Heart left ventricle (tissue), 16 donors: Measurements from ENCODE around the gene PARD3B. TPM values are rescaled to one million over a fixed set of nuclear protein-coding genes. Genes with fewer than 3 reads are reported as not detected.

Source experiments
- ATAC-seq, 4 donors: fragments of 200-7000 bp; cut with Tn5 transposase; one replicate each; pipeline ENCODE4 v1.9.1; 2020 to 2022; ENCODE audit warnings: moderate library complexity in 4 of 4, mild to moderate bottlenecking in 3 of 4, moderate number of reproducible peaks in 1 of 4
- DNase-seq, 5 donors: peaks; one replicate each; pipeline ENCODE4 v3.0.0-alpha.2; 2020
- H3K27ac ChIP-seq, 12 donors: fragments of 200-600 bp; sonication (generic) in 4 of 12; one replicate each; pipeline versions ENCODE4 v1.5.0 to v1.8.0; 2016 to 2022; ENCODE audit warnings: mild to moderate bottlenecking in 2 of 12
- H3K27me3 ChIP-seq, 9 donors: fragments of 200-600 bp; sonication (generic) in 2 of 9; one replicate each; pipeline versions ENCODE4 v1.5.1 to v1.8.0; 2016 to 2022; ENCODE audit warnings: mild to moderate bottlenecking in 3 of 9
- H3K36me3 ChIP-seq, 9 donors: fragments of 200-600 bp; sonication (generic) in 2 of 9; one replicate each; pipeline versions ENCODE4 v1.5.0 to v1.8.0; 2018 to 2022; ENCODE audit warnings: mild to moderate bottlenecking in 2 of 9
- H3K4me1 ChIP-seq, 12 donors: fragments of 200-600 bp; sonication (generic) in 4 of 12; one replicate each; pipeline versions ENCODE4 v1.5.0 to v1.8.0; 2016 to 2022; ENCODE audit warnings: mild to moderate bottlenecking in 3 of 12
- H3K4me3 ChIP-seq, 12 donors: fragments of 200-600 bp; sonication (generic) in 4 of 12; one replicate each; pipeline versions ENCODE4 v1.5.0 to v1.8.0; 2017 to 2022; ENCODE audit warnings: mild to moderate bottlenecking in 9 of 12, moderate library complexity in 4 of 12
- H3K9me3 ChIP-seq, 12 donors: fragments of 200-600 bp; sonication (generic) in 4 of 12; one replicate each; pipeline versions ENCODE4 v1.5.0 to v1.8.0; 2016 to 2022; ENCODE audit warnings: mild to moderate bottlenecking in 1 of 12
- CTCF ChIP-seq, 12 donors: fragments of 200-600 bp; sonication (generic) in 4 of 12; IDR thresholded peaks; one replicate each; pipeline versions ENCODE4 v1.5.0 to v1.8.0; 2018 to 2022; ENCODE audit warnings: antibody characterized with exemption in 12 of 12, mild to moderate bottlenecking in 5 of 12
- POLR2A ChIP-seq, 2 donors: fragments of 450-650 bp; IDR thresholded peaks; one replicate each; pipeline ENCODE4 v1.6.1; 2017; ENCODE audit warnings: antibody characterized with exemption in 2 of 2, mild to moderate bottlenecking in 2 of 2, moderate library complexity in 2 of 2
- WGBS, 4 donors: extraction: QIAGEN DNeasy Blood & Tissue Kit in 2 of 4; methylation state at CpG; one replicate each; pipeline versions ENCODE4 v1.1.5 to v1.1.7; 2013 to 2018; 5-methylcytosine and 5-hydroxymethylcytosine counted together
- intact Hi-C, 10 donors: fragments of 100-400 bp; cut with DNase I; formaldehyde crosslinking; loops; one replicate each; pipeline versions ENCODE4 v1.11.1 to v1.14.2; 2022
- polyA plus RNA-seq, 2 donors: library from polyadenylated mRNA; stranded (reverse); fragments of 200-250 nt; gene quantifications; one replicate each; pipeline ENCODE4 v1.2.3, GENCODE V29; 2013
- total RNA-seq, 9 donors: library from RNA; depleted of rRNA in 2 of 9; stranded (reverse); fragments of >200 nt in 2 of 9; fragmentation: NEBNext Ultra II Directional in 3 of 9; extraction: Animal tissue kit (Norgen Biotek cat#: 25700) in 3 of 9; gene quantifications; one replicate each; pipeline versions ENCODE4 v1.1.0 to v1.2.4, GENCODE V29; 2016 to 2023
- donor health status: ischemic (EF 13 %, LVEDD 7.1; RV severe dilation, severe dysfunction).
- donor health status: healthy with polysubstance abuse.
- donor health status: DM: no; HTN: yes; CAD: no.
- donor health status: DM: no; HTN: no; CAD: no.
- donor health status: ischemic (EF 25% LVEDD 6.9; RV normal size, moderate dysfunction).
- donor health status: ischemic (EF 25% LVEDD 5.7; RV mildly dilated, moderate dysfunction).
- donor health status: healthy.
- donor health status: DM: yes; HTN: yes; CAD: no.
- donor health status: ischemic (EF 35%, LVEDD 5.7; RV mildly dilated, moderate dysfunction).
- donor health status: nonischemic (EF 11% LVEDD 7.7; RV severe dilation, severe dysfunction).
- donor health status: DM: yes; HTN: yes; CAD: no.
- donor health status: PGD.
- donor health status: ischemic (EF 29% LVEDD 5.4; RV normal size, mild dysfunction).
- donor health status: nonischemic (EF 23%, LVEDD 6.1; RV moderate dilation, normal function).

Gene PARD3B
- total and polyA plus RNA-seq, 11 donors: 0.71 to 15.1 (median 6.2) TPM

DNA sequence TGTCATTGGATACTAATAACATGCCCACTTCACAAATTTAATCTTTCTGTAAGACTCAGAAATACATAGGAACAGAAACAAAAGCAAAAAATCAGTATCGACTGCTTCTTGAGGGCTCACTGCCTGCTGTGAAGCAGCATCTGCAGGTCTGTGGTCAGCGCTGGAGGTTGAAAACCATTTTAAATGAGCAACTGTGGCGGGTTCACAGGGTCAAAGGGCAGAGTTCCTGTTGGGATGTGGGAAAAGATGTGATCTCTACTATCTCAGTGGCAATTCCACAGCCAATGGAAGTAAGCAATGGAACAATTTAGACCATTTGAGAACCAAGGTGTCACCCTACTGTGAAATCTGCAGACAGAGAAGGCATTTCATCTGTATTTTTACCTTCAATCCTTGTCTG lies 468.3 kb downstream of the PARD3B start:
- peaks cover 0 to 2% (median 0%) of the 10 kb centered on the region in 12 donors for H3K4me1 ChIP-seq
- H3K27ac ChIP-seq: no peak overlapping the region
- TF ChIP-seq POLR2A (IDR thresholded peaks at IDR 0.05): no peak
- TF ChIP-seq CTCF (IDR thresholded peaks at IDR 0.05): no peak
- no peaks in the 10 kb centered on the region for H3K27me3 ChIP-seq
- no peaks in the 10 kb centered on the region for H3K36me3 ChIP-seq
- no peaks in the 10 kb centered on the region for H3K9me3 ChIP-seq
- intact Hi-C loops: no loop called here
- DNase-seq (no peak), ATAC-seq (no peak)
- no peak overlapping the region for H3K4me3 ChIP-seq
- WGBS, 4 donors: 94 to 100% (median 98%) methylated on average over 3 of the region's 3 CpGs

- ATAC-seq (no peak), DNase-seq (no peak)
- Histone ChIP-seq H3K4me1 (peaks cover 0 to 2% (median 0%) of the 10 kb centered on the region in 12 donors), H3K27ac (no peak overlapping the region), H3K9me3 (peaks cover 0 to 3% (median 0%) of the 10 kb centered on the region in 12 donors), H3K36me3 (no peaks in the 10 kb centered on the region), H3K4me3 (no peak overlapping the region), H3K27me3 (no peaks in the 10 kb centered on the region)
- TF ChIP-seq POLR2A (IDR thresholded peaks at IDR 0.05) (no peak), CTCF (IDR thresholded peaks at IDR 0.05) (no peak)
- intact Hi-C loops: no loop called here
- WGBS, 4 donors: 57 to 79% (median 70%) methylated on average over 2 of the region's 2 CpGs
These were observed 468.9 kb downstream of the PARD3B start for GRCh38 chr2:205014201-205014600.

- 76 to 88% (median 81%) methylated on average over 2 of the region's 2 CpGs for WGBS, 4 donors
- Histone ChIP-seq H3K4me1 (peaks cover 0 to 2% (median 0%) of the 10 kb centered on the region in 12 donors), H3K36me3 (no peaks in the 10 kb centered on the region), H3K27ac (no peak overlapping the region), H3K4me3 (no peak overlapping the region), H3K27me3 (no peaks in the 10 kb centered on the region), H3K9me3 (peaks cover 0 to 10% (median 0%) of the 10 kb centered on the region in 12 donors)
- intact Hi-C loops: no loop called here
- DNase-seq: no peak
- no peak for TF ChIP-seq CTCF (IDR thresholded peaks at IDR 0.05)
- no peak for TF ChIP-seq POLR2A (IDR thresholded peaks at IDR 0.05)
- ATAC-seq: no peak
These were observed 472.1 kb downstream of the PARD3B start for GRCh38 chr2:205017381-205017780.

GRCh38 chr2:205017912-205018311 lies 472.6 kb downstream of the PARD3B start:
- WGBS, 4 donors: 100% methylated on average over 1 of the region's 1 CpG
- DNase-seq (no peak), ATAC-seq (no peak)
- intact Hi-C loops: no loop called here
- TF ChIP-seq POLR2A (IDR thresholded peaks at IDR 0.05): no peak
- TF ChIP-seq CTCF (IDR thresholded peaks at IDR 0.05): no peak
- peaks cover 0 to 10% (median 0%) of the 10 kb centered on the region in 12 donors for H3K9me3 ChIP-seq
- H3K4me1 ChIP-seq: no peaks in the 10 kb centered on the region
- no peak overlapping the region for H3K27ac ChIP-seq
- H3K36me3 ChIP-seq: no peaks in the 10 kb centered on the region
- H3K27me3 ChIP-seq: no peaks in the 10 kb centered on the region
- no peak overlapping the region for H3K4me3 ChIP-seq
